ENCODE data around the gene SMPD4. TPM values are rescaled to one million over a fixed set of nuclear protein-coding genes. Genes with fewer than 3 reads are reported as not detected.
A peak's percentile ranks its signal among the peaks of the same experiment; 100 is the strongest.
"Not testable (repeated sequence)": the region's sequence is repeated elsewhere in the genome, so short reads cannot be mapped to it uniquely, and the experiment has no call there.

Gene SMPD4
- polyA plus RNA-seq, 4 donors, result 55.7 to 72.9 (median 64.4) TPM

- DNase-seq (ENCODE audit: low read depth in 4 of 4, low spot score in 3 of 4), result no peak
Measured at GRCh38 chr2:130160131-130160530, 21.3 kb downstream of the SMPD4 start.

GRCh38 chr2:130159376-130159775, 22.0 kb downstream of the SMPD4 start:
- DNase-seq (ENCODE audit: low read depth in 4 of 4, low spot score in 3 of 4), result not testable (repeated sequence)

GRCh38 chr2:130158631-130159030, 22.8 kb downstream of the SMPD4 start:
- DNase-seq (ENCODE audit: low read depth in 4 of 4, low spot score in 3 of 4), result no peak

GRCh38 chr2:130157825-130158514, 23.4 kb downstream of the SMPD4 start:
- DNase-seq (ENCODE audit: low read depth in 4 of 4, low spot score in 3 of 4), result not testable (repeated sequence)

GRCh38 chr2:130157354-130157753, 24.0 kb downstream of the SMPD4 start:
- not testable (repeated sequence) for DNase-seq (ENCODE audit: low read depth in 4 of 4, low spot score in 3 of 4)

GRCh38 chr2:130156624-130157004, 24.8 kb downstream of the SMPD4 start:
- no peak for DNase-seq (ENCODE audit: low read depth in 4 of 4, low spot score in 3 of 4)

GRCh38 chr2:130155956-130156623, 25.3 kb downstream of the SMPD4 start:
- DNase-seq (ENCODE audit: low read depth in 4 of 4, low spot score in 3 of 4), result peak in 1 of 4 donors; percentile 35

GRCh38 chr2:130154773-130155765, 26.3 kb downstream of the SMPD4 start:
- DNase-seq (ENCODE audit: low read depth in 4 of 4, low spot score in 3 of 4), result no peak

GRCh38 chr2:130154423-130154770, 27.0 kb downstream of the SMPD4 start:
- DNase-seq (ENCODE audit: low read depth in 4 of 4, low spot score in 3 of 4), result not testable (repeated sequence)

- DNase-seq (ENCODE audit: low read depth in 4 of 4, low spot score in 3 of 4), result not testable (repeated sequence)
Measured at GRCh38 chr2:130153721-130154422, 27.5 kb downstream of the SMPD4 start.

- no peak for DNase-seq (ENCODE audit: low read depth in 4 of 4, low spot score in 3 of 4)
Measured at GRCh38 chr2:130152816-130153595, 28.4 kb downstream of the SMPD4 start.

GRCh38 chr2:130152136-130152815, 29.1 kb downstream of the SMPD4 start:
- DNase-seq (ENCODE audit: low read depth in 4 of 4, low spot score in 3 of 4), result not testable (repeated sequence)

- DNase-seq (ENCODE audit: low read depth in 4 of 4, low spot score in 3 of 4), result not testable (repeated sequence)
Measured at GRCh38 chr2:130151145-130151512, 30.3 kb downstream of the SMPD4 start.

GRCh38 chr2:130150181-130151144, 30.9 kb downstream of the SMPD4 start:
- DNase-seq (ENCODE audit: low read depth in 4 of 4, low spot score in 3 of 4), result no peak

- DNase-seq (ENCODE audit: low read depth in 4 of 4, low spot score in 3 of 4), result not testable (repeated sequence)
Measured at GRCh38 chr2:130148515-130148914, 32.9 kb downstream of the SMPD4 start.

GRCh38 chr2:130145006-130145414, 36.4 kb downstream of the SMPD4 start, which contains the start of gene CCDC74B:
Gene CCDC74B (minus strand): TSS chr2:130145112. CDS start chr2:130144996, 116 bp downstream.
- not testable (repeated sequence) for DNase-seq (ENCODE audit: low read depth in 4 of 4, low spot score in 3 of 4)

GRCh38 chr2:130143266-130144039, 37.9 kb downstream of the SMPD4 start:
- DNase-seq (ENCODE audit: low read depth in 4 of 4, low spot score in 3 of 4), result not testable (repeated sequence)

All from right renal pelvis (tissue), 4 donors.